GM19193 (cell line): ENCODE measurements around the gene CLINT1.

Experiments used
- POLR2A ChIP-seq: IDR thresholded peaks from 4 replicates; pipeline ENCODE4 v1.6.1; 2011; ENCODE audit not compliant: insufficient read depth, insufficient read length; ENCODE audit errors: extremely low read depth

CLINT1 gene

GRCh38 chr5:157740229-157740610 is 118.7 kb downstream of the CLINT1 start:
- TF ChIP-seq POLR2A, result no peak

DNA sequence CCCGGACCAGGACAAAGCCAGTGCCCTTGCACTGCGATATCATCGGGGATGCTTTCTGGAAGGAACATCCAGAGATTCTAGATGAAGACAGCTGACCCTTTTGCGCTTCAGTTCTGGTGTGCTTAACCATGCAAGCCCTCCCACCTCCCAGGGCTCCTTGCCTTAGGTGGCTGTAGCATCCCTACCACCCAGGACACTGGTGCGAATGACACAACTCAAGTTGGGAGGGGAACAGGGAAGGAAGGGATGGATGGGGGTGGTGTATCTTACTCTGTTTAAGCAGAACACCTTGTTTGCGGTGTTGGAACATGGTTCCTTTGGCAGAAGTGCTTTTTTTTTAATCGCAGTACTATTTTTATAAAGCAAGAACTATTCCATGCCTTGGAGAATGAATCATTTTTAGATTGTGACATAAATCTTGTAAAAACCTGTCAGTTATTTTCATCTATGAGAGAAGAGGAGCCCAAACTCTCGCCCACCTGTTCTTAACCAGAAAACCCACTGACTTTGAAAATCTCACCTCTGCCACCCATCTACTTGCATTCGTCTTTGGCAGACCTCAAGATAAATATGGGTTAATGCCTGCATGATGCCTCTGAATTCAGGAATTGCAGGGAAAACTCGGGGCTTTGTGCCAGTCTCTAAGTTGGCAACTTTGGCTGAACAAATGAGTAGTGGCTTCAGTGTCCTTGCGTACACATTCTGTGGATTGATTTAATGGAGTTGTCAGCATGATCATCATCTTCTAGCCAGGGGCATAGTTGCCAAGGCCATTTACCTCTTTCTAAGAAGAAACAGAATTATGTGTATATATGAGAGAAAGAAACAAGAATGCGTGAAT is 119.3 kb downstream of the CLINT1 start:
- no peak for TF ChIP-seq POLR2A

- TF ChIP-seq POLR2A, result no peak
Observed at GRCh38 chr5:157735991-157736390, 123.0 kb downstream of the CLINT1 start.
